OCI-LY1 (cell line): Measurements from ENCODE around the gene TCEANC.

ENCODE experiments used
- EZH2 ChIP-seq: fragments of 200-600 bp; sonication (generic), shearing (Covaris generic); IDR thresholded peaks from 2 replicates; pipeline ENCODE4 v1.8.0; 2017; ENCODE audit warnings: borderline replicate concordance, mixed run types, mild to moderate bottlenecking, antibody characterized with exemption, low read length, moderate library complexity, mixed read lengths
- TF ChIP-seq, protein P1 (sequence below): fragments of 200-600 bp; sonication (generic), shearing (Covaris generic); IDR thresholded peaks from 2 replicates; pipeline ENCODE4 v1.5.1; 2017; ENCODE audit warnings: mild to moderate bottlenecking, antibody characterized with exemption, low read length, moderate library complexity, mixed read lengths

DNA sequence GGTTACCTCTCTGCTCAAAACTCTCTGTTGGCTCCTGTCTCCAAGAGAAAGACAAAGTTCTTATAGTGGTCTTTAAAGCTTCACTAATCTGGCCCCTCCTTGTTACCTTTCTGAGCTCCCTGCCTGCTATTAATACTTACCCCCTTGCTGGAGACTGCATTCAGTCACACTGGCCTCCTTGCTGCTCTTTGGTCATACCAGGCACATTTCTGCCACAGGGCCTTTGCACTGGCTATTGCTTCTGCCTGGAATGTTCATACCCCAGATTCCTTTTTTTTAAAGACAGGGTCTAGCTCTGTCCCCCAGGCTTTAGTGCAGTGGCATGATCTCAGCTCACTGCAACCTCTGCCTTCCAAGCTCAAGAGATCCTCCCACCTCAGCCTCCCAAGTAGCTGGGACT lies 20.1 kb downstream of the TCEANC start:
- no peak for TF ChIP-seq EZH2
- TF ChIP-seq, protein P1, sequence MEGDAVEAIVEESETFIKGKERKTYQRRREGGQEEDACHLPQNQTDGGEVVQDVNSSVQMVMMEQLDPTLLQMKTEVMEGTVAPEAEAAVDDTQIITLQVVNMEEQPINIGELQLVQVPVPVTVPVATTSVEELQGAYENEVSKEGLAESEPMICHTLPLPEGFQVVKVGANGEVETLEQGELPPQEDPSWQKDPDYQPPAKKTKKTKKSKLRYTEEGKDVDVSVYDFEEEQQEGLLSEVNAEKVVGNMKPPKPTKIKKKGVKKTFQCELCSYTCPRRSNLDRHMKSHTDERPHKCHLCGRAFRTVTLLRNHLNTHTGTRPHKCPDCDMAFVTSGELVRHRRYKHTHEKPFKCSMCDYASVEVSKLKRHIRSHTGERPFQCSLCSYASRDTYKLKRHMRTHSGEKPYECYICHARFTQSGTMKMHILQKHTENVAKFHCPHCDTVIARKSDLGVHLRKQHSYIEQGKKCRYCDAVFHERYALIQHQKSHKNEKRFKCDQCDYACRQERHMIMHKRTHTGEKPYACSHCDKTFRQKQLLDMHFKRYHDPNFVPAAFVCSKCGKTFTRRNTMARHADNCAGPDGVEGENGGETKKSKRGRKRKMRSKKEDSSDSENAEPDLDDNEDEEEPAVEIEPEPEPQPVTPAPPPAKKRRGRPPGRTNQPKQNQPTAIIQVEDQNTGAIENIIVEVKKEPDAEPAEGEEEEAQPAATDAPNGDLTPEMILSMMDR, result no peak
